Non-pigmented ciliary epithelial cell (primary cell): ENCODE results near the gene KRTAP5-7.
"Not testable (repeated sequence)": the region's sequence is repeated elsewhere in the genome, so short reads cannot be mapped to it uniquely, and the experiment has no call there.

Experiments
- DNase-seq: peaks from one replicate; pipeline ENCODE4 v3.0.0-alpha.2; 2010; ENCODE audit warnings: low read depth

Gene KRTAP5-7

DNA sequence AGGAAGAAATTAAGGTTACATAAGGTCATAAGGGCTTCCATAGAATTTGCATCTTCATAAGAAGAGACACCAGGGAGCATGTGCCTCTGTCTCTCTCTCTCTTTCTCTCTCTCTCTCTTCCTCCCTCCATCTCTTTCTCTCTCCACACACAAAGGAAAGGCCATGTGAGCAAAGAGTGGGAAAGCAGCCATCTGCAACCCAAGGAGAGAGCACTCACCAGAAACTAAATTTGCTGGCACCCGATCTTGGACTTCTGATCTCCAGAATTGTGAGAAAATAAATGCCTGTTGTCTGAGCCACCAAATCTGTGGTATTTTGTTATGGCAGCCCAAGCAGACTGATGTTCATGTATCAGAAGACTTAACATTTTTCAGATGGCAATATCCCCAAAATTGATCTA is 31.9 kb downstream of the KRTAP5-7 start:
- DNase-seq: no peak

DNA sequence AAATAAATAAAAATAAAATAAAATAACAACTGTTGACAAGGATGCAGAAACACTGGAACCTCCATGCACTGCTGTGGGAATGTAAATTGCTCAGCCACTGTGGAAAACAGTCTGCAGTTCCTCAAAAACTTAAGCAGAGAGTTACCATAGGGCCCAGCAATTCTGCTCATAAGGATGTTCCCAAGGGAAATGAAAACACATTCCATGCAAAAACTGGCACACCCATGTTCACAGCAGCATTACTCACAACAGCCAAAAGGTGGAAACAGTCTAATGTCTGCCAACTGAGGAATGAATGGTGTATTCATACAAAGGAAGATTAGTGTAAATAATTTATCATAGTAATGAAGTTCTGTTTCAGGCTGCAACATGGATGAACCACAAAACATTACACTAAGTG is 35.1 kb downstream of the KRTAP5-7 start:
- no peak for DNase-seq

GRCh38 chr11:71563406-71563805 is 36.3 kb downstream of the KRTAP5-7 start:
- DNase-seq: peak; percentile 11

DNA sequence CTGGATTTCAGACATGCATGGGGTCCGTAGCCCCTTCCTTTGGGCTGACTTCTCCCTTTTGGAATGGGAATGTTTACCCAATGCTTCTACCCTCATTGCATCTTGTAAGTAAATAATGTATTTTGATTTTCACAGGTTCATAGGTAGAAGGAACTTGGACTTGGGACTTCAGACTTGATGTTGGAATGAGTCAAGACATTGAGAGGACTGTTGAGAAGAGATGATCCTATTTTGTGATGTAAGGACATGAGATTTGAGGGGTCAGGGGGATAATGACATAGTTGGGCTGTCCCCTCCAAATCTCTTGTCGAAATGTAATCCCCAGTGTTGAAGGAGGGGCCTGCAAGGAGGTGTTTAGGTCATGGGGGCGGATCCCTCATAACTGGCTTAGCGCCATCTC is 37.4 kb downstream of the KRTAP5-7 start:
- DNase-seq: no peak

GRCh38 chr11:71565263-71565662 is 38.2 kb downstream of the KRTAP5-7 start, which contains the start of gene KRTAP5-10:
TSS of gene KRTAP5-10 (plus strand) at chr11:71565563. CDS start at chr11:71565588, 25 bp downstream.
- DNase-seq: no peak

GRCh38 chr11:71566081-71566620 is 39.1 kb downstream of the KRTAP5-7 start:
- DNase-seq: no peak

DNA sequence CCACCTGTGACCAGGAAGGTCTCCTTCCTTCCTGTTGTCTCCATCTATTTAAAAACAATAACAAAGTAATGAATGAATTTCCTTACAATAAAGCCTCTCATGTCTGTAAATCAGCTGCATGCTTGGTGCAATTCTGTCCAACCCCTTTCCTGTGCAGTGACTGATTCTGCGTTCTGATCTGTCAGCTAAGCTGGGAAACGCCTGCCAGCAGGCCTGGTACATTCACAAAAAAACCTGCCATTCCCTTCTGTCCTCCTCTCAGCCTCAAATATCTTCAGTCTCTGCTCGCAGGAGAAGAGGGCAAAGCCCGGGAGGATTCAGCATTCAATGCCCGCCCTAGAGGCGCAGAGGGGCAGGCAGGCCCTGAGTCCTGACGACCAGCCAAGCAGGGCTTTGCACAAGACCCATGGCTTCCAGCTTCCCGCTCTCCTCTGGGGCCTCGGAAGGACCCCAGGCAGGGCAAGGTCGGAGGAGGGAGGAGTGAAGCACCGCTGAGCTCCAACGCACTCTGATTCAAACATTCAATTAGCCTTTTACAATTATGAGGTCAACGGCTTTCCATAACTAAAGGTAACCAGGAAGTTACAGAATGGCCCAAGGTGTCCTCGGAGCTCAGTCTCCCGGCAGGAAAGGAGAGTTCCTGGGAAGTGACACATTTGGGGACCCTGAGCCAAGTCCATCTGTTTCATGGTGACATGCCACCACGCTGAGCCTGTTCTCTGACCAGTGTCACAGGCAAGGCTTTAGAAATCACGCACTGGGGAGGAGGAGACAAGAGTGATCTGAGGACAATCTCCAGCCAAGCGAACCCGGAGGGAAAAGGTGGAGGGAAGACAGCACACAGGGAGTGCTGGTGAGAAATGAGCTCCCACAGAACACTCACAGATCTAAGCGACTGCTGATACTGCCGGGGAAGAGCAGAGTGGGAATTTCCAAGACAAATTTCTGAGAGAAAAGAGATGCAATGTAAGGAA is 39.8 kb downstream of the KRTAP5-7 start:
- not testable (repeated sequence) for DNase-seq

DNA sequence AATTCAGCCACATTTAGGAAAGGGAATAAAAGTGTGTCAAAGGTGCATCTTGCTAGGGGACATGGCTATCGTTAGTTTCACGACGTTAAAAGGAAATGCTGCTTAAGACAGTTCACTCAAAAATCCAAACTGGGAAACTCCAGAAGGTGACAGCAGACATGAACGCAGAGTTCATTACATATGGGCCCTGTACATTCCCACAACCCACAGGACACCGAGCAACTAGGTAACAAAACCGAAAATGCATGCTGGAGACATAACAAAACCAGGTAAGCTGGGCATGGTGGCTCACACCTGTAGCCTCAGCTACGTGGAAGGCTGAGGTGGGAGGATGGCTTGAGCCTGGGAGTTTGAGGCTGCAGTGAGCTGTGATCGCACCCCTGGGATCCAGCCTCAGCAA is 40.6 kb downstream of the KRTAP5-7 start:
- DNase-seq: not testable (repeated sequence)

DNA sequence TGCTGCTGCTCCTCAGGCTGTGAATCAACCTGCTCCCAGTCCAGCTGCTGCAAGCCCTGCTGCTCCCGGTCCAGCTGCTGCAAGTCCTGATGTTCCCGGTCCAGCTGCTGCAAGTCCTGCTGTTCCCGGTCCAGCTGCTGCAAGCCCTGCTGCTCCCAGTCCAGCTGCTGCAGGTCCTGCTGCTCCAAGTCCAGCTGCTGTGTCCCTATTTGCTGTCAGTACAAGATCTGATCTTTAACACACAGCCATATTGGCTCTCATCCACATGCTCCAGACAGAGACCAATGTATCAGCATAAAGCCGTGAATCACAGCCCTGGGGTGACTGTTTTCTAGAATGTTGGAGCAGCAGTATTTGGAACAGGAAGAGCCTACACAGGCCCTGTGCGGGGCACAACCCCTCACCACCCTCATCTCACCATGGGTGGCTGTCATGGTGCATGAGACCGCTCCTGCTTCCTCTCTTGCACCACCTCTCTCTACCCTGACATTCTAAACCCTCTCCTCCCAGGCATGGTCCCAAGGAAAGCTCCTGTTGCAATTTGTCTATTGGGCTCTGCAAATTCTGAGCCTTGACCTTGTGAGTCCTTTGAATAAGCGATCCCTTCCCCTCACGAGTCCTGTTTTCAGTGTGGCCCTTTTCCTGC is 41.8 kb downstream of the KRTAP5-7 start:
- DNase-seq: no peak

- DNase-seq: not testable (repeated sequence)
Measured at GRCh38 chr11:71571101-71571850, 44.2 kb downstream of the KRTAP5-7 start.

- DNase-seq: no peak
Measured at GRCh38 chr11:71572811-71573210, 45.7 kb downstream of the KRTAP5-7 start.

DNA sequence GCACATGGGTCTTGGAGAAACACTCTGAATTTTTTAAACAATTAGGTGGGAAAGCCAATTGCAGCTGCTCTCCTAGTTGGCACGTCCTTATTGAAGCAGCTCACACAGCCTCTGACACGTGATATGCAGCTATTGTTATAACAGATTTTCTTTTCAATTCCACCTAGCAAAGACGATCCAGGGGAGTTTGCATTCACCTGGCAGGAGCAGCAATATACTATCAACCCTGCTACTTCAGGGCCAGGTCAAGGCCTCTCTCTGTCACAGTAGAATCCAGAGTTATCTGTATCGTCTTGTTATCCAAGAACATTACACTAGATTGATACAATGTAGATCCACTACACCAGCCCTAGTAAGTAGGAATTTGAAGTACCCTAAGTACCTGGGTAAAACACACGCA is 47.4 kb downstream of the KRTAP5-7 start:
- DNase-seq: no peak

DNA sequence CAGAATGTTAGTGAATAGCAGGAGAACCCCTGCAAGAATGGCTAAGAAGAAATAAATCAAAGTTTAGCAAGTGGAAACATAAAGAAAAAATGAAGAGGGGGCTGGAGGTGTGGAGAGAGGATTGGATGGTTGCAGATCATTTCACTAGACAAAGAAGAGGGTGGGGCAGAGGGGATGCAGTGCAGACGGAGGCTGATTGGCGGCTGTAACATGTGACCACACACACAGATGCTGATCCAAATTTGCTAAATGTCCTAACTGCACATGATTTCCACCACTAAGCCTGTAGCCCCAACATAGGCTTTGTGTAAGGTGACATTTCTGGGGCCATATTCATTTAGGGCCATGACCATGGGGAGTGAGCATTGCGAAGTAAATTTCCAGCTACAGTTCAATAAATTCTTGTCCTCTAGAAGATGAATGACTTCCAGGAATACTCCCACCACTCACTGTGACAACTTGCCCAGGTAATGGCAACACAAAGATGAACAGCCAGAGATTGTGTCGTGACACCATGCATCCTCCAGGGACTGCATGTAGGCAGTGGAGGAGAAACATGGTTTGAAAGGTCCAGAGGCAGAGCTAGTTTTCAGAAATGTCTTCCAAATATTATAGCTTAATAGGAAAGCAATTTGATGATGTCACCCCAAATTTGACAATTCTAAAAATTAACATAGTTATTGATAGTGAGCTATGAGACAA is 48.8 kb downstream of the KRTAP5-7 start:
- DNase-seq: no peak

- not testable (repeated sequence) for DNase-seq
Measured at GRCh38 chr11:71576688-71577465, 49.8 kb downstream of the KRTAP5-7 start.

- no peak for DNase-seq
Measured at GRCh38 chr11:71577469-71578004, 50.5 kb downstream of the KRTAP5-7 start.
